NCI-H2029 (cell line): Measurements from ENCODE around the gene IFI27L2.
A peak's percentile ranks its signal among the peaks of the same experiment; 100 is the strongest.

Experiments
- DNase-seq: peaks from one replicate; lab custom pipeline; 2025; lab: John Stamatoyannopoulos, UW

IFI27L2 gene

DNA sequence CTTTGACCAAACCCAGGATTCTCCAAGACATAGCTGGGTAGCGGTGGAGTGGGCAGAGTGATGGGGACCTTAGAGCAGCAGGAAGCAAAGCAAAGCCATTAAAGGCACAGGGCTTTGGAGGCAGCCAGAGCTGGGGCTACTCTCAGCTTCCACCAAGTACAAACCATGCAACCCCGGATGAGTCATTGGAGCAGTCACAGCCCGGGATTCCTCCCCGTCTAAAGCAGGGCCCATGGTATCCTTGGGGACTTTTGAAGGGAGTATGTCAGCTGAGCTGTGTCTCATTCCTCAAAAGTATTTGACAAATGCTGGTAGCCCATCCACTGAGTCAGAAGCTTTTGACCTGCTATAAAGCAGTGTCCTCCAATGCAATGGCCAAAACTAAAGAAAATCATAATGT lies 28.6 kb downstream of the IFI27L2 start:
- DNase-seq: no peak

DNA sequence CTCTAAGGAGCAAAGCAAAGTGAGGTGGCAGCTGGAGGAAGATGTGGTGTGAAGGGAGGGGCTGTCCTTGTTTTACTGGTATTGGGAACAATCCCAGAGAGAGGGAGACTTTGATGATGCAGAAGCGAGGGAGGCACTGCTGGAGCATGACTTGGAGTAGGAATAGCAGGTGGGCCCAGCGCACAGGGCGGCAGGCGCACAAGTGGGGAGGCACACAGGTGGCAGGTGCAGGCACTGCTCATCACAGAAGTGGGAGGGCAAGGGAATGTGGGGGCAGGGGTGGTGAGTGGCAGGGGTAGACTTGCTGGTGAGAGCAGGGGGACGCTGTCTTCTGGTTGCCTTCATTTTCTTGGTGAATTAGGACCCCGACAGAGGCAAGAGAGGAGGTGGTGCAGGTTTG lies 30.4 kb downstream of the IFI27L2 start:
- no peak for DNase-seq

DNA sequence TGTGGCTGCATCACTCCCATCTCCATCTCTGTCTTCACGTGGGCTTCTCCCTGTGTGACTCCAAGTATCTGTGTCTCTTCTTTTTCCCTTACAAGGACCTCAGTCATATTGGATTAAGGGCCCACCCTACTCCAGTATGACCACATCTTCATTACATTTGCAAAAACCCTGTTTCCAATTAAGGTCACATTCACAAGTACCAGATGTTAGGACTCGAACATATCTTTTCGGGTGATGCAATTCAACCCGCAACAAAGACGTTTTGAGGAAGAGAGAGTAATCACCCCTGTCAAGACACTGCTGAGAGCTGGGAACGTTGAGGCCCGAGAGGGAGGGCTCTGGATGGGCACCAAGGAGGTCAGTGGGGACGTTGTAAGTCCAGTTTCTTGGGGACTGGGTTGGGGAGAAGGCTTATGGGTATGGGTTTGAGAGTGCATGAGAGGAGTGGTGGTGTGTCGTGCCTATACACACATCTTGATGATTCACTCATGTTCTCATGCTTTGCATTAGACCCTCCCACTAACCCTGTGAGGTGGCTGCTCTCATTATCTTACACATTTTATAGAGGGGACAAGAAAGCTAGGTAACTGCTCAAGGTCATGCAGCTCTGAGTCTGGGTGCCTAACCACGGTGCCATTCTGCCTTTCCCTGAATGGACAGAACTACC lies 30.9 kb downstream of the IFI27L2 start:
- no peak for DNase-seq

DNA sequence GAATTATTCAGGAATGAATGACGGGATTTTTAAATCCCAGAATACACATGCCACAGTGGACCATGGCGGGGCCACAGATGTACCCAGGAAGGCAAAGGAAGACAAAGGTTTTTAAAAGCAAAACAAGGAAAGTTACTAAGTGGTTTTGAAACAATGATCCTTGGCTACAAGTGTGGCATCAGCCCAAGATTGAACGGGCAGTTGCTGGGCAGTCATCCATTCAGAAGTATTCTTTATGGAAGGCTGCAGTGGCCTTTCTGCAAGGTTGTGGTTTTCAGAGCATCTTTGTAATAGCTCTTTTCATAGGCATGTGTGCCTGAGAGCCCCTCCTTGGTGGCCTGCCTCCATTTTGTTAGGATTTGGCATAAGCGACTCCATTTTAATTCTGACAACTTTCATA lies 32.3 kb downstream of the IFI27L2 start:
- DNase-seq: no peak

DNA sequence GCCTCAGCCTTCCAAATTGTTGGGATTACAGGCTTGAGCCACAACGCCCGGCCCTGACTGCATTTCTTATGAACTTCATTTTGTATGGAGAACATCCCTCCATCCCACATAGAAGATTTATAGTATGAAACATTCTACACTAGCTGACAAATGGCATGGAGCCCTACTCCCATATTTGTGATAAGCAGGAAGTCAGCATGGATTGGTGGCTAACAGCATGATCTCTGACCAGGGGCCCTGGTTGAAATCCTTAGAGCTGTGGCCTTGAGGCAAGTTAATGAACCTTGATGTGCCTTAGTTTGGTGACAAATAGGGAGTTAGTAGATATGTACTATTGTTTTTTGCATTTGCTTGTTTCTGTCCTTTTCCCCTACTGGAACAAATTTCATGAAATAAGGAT lies 36.0 kb downstream of the IFI27L2 start:
- DNase-seq: no peak

DNA sequence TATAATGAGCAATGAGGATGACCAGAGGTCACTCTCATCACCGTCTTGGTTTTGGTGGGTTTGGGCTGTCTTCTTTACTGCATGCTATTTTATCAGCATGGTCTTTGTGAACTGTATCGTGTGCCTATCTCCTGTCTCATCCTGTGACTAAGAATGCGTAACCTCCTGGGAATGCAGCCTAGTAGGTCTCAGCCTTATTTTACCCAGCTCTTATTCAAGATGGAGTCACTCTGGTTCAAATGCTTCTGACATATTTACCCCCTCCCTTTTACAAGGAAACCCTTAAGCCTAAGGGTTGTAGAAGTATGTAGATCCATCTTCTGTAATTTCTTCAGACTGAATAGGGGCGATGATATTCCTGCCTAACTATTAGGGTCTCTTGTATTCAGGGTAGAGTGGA lies 39.9 kb downstream of the IFI27L2 start:
- no peak for DNase-seq

DNA sequence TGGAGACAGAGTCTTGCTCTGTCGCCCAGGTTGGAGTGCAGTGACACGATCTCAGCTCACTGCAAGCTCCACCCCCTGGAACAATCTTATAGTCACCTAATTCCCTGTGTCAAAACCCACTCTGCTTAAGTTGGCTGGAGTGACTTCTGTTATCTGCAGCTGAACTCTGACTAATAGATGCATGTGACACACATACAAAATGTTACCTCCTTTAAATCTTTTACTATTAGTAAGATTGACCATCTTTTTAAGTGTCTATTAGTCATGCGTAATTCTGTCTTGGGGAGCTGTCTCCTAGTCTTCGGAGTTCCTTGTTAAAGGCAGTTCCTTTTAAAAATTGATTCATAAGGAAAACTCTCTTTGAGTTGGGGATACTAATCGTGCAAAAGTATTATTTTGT lies 40.9 kb downstream of the IFI27L2 start:
- no peak for DNase-seq

DNA sequence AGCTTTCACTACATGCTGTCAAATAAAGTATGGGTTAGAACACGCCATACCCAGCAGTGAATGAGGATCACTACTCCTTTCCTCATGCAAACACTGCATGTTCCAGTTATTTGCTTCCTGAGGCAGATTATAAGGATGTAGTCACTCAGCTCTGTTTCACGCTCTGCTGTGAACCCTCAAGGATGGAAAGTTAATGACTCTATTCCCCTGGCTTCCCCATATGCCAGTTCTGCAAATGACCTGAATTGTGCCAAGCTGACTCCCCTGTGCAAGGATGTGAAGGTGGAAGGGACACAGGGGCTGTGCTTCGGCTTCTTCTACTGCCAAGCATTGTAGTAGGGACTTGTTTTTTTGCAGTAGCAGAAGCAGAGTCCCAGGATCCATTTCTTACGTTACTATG lies 41.5 kb downstream of the IFI27L2 start:
- DNase-seq: no peak

DNA sequence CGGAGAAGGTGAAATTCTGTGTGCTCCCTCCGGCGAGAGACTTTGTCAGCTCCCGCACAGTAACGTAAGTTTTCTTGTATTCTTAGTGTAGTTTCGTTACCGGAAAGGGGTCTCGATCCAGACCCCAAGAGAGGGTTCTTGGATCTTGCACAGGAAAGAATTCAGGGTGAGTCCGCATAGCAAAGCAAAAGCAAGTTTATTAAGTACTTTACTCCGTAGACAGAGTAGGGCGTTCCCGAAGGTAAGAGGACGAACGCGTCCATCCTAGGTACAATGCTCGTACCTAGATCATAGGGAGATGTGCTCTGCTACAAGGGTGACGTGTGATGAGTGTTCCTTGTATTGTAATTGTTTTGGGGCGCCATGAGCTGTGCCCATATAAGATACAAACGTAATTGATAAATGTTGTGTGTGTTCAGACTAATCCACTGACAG lies 48.0 kb downstream of the IFI27L2 start:
- no peak for DNase-seq

DNA sequence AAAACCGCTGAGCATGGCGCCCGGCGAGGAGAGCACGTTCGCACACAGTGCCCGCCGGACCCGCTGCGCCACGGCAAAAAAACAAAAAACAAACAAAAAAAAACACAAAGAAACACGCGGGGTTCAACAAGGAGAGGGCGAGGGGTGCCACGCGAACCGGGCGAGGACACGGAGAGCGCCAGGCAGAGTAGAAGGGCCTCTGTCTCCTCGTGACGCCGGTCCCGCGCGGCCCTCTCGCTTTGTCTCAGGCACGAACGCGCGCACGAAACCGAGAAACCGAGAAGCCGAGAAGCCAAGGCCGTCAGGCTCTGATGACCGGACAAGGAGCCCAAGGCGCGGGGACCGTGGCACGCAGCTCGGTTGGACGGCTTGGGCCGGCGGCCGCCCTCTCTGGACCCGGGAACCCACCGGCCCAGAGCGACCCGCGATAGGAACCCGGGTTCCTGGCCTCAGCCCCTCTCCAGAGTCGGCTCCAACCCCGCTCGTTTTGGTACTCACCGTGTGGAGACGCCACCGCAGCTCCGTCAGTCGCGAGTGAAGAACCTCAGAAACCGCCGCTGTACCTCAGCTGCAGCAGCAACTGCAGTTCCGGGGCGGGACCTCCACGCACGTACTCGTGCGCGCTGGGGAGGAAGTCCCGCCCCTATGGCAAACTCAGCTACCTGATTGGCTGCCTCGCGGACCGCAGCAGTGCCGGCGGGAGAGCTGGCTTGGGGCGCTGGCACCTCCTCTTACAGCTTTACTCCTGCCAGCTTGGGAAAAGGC lies 48.6 kb downstream of the IFI27L2 start, which contains the start of the genes DDX24 and IFI27L1:
Gene DDX24, minus strand, starts transcription at position 582 of the 765 bp plus-strand sequence. CDS start 1,460 bp downstream, outside the sequence.
Gene IFI27L1, plus strand, starts transcription at position 690 of the 765 bp plus-strand sequence. CDS start 15,628 bp downstream, outside the sequence.
- peak; percentile 70 for DNase-seq

DNA sequence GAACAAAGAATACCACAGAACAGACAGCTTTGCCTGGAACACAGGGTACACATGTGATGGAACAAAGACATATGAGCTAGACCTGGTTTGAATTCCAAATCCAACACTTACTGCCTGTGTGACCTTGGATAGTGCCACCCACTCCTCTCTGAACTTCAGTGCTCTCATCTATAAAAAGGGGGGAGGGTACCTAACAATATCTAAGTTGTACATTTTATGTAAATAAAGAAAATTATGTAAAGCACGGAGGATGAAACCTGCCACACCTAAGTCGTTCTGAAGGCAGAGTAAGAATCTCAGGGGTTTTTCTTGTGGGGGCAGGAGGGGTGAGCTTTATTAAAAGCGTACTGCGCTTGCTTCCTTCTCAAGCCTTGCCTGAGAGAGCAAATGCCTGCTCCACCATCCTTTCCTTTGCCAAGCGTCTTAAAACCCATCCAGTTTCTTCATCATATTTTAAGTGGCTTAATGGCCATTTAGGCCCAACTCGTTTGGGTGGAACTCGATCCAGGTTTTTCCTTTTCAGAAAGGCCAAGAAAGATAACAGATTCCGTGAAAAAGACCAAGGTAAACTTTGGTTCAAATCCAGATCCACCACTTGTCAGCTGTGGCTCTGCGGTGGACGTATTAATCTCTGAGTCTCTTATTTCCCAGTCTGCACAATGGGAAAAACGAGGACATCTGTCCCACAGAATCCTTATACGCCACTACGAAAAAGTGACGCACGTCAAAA lies 49.3 kb downstream of the IFI27L2 start:
- peak; percentile 3 for DNase-seq

DNA sequence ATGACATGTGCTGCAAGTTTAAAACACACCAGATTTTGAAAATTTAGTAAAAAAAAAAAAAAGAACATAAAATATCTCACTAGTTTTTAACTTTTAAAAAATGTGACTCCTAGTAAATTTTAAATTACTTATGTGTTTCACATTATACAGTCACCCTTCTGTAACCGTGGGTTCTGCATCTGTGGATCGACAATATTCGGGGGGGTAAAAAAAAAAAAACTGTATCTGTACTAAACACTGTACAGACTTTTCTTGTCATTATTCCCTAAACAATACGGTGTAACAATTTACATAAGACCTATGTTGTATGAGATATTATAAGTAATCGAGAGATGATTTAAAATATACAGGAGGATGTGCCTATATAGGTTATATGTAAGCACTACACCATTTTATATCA lies 51.6 kb downstream of the IFI27L2 start:
- no peak for DNase-seq
